Liver (tissue), 9 donors: ENCODE data around the gene TBC1D14. TPM values are rescaled to one million over a fixed set of nuclear protein-coding genes. Genes with fewer than 3 reads are reported as not detected.

ENCODE experiments used
- DNase-seq: peaks from one replicate; pipeline ENCODE4 v3.0.0-alpha.2; 2017; ENCODE audit warnings: low spot score
- H3K27ac ChIP-seq, 2 donors: one replicate each; pipeline ENCODE4 v1.7.0; 2013; ENCODE audit warnings: inconsistent platforms in 2 of 2, low read length in 2 of 2, control low read depth in 1 of 2, low read depth in 1 of 2, mild to moderate bottlenecking in 1 of 2
- H3K27me3 ChIP-seq, 4 donors: one replicate each; pipeline versions ENCODE4 v1.6.1 to v1.7.0; 2013; ENCODE audit warnings: low read length in 3 of 4, inconsistent platforms in 1 of 4, mild to moderate bottlenecking in 1 of 4, moderate library complexity in 1 of 4; ENCODE audit not compliant: control insufficient read depth in 4 of 4, insufficient read depth in 4 of 4
- H3K36me3 ChIP-seq, 4 donors: one replicate each; pipeline versions ENCODE4 v1.6.1 to v1.7.0; 2013; ENCODE audit warnings: low read length in 3 of 4, mild to moderate bottlenecking in 3 of 4, low read depth in 1 of 4, moderate library complexity in 1 of 4; ENCODE audit not compliant: control insufficient read depth in 4 of 4, insufficient read depth in 3 of 4
- H3K4me1 ChIP-seq, 4 donors: one replicate each; pipeline versions ENCODE4 v1.6.1 to v1.7.0; 2013; ENCODE audit warnings: low read length in 3 of 4, mild to moderate bottlenecking in 3 of 4, moderate library complexity in 1 of 4; ENCODE audit not compliant: control insufficient read depth in 4 of 4, insufficient read depth in 4 of 4
- H3K4me3 ChIP-seq, 3 donors: one replicate each; pipeline versions ENCODE4 v1.6.1 to v1.7.0; 2013; ENCODE audit warnings: low read length in 3 of 3, control low read depth in 1 of 3, low read depth in 1 of 3, mild to moderate bottlenecking in 1 of 3
- H3K9ac ChIP-seq, 2 donors: one replicate each; pipeline ENCODE4 v1.7.0; 2013; ENCODE audit warnings: low read length in 2 of 2, mild to moderate bottlenecking in 2 of 2, moderate library complexity in 2 of 2, control low read depth in 1 of 2, low read depth in 1 of 2
- H3K9me3 ChIP-seq, 4 donors: one replicate each; pipeline versions ENCODE4 v1.6.1 to v1.7.0; 2013; ENCODE audit warnings: low read length in 3 of 4; ENCODE audit not compliant: control insufficient read depth in 4 of 4
- EGR1 ChIP-seq, 2 donors: IDR thresholded peaks; 2 replicates each; pipeline ENCODE4 v1.6.1; 2016 to 2018; ENCODE audit warnings: antibody characterized with exemption in 2 of 2, low read depth in 2 of 2
- FOXA1 ChIP-seq: IDR thresholded peaks from 2 replicates; pipeline ENCODE4 v1.6.1; 2016; ENCODE audit warnings: antibody characterized with exemption
- FOXA2 ChIP-seq: IDR thresholded peaks from 2 replicates; pipeline ENCODE4 v1.6.1; 2016; ENCODE audit warnings: antibody characterized with exemption
- GABPA ChIP-seq, 2 donors: IDR thresholded peaks in 1 of 2; conservative IDR thresholded peaks in 1 of 2; 2 replicates each; pipeline ENCODE4 v1.6.1; 2016; ENCODE audit warnings: antibody characterized with exemption in 2 of 2, mild to moderate bottlenecking in 1 of 2, moderate library complexity in 1 of 2
- HNF4A ChIP-seq, 2 donors: conservative IDR thresholded peaks; 2 replicates each; pipeline ENCODE4 v1.6.1; 2016; ENCODE audit warnings: antibody characterized with exemption in 2 of 2, mild to moderate bottlenecking in 2 of 2
- HNF4G ChIP-seq: IDR thresholded peaks from 2 replicates; pipeline ENCODE4 v1.6.1; 2016; ENCODE audit warnings: antibody characterized with exemption
- NR2F2 ChIP-seq: IDR thresholded peaks from 2 replicates; pipeline ENCODE4 v1.6.1; 2016; ENCODE audit warnings: antibody characterized with exemption
- RAD21 ChIP-seq, 2 donors: IDR thresholded peaks; 2 replicates each; pipeline ENCODE4 v1.6.1; 2016; ENCODE audit warnings: antibody characterized with exemption in 2 of 2, mild to moderate bottlenecking in 2 of 2
- SP1 ChIP-seq: IDR thresholded peaks from 2 replicates; pipeline ENCODE4 v1.6.1; 2018; ENCODE audit warnings: antibody characterized with exemption, mild to moderate bottlenecking
- TAF1 ChIP-seq: conservative IDR thresholded peaks from 2 replicates; pipeline ENCODE4 v1.6.1; 2016; ENCODE audit warnings: antibody characterized with exemption, mild to moderate bottlenecking
- WGBS: extraction: QIAGEN DNeasy Blood & Tissue Kit; methylation state at CpG from one replicate; pipeline ENCODE4 v1.1.7; 2013; 5-methylcytosine and 5-hydroxymethylcytosine counted together
- polyA plus RNA-seq, 2 donors: library from polyadenylated mRNA; stranded (reverse) in 1 of 2; unstranded in 1 of 2; fragments of 200-250 nt in 1 of 2; fragments of >200 nt in 1 of 2; fragmentation: Nextera tagmentation in 1 of 2; extraction: Ambion mirVana in 1 of 2; gene quantifications; one replicate each; pipeline versions ENCODE4 v1.2.1 to v1.2.3, GENCODE V29; 2013 to 2015
- total RNA-seq, 2 donors: library from RNA; depleted of rRNA; stranded (reverse); fragments of >200 nt; gene quantifications; one replicate each; pipeline ENCODE4 v1.2.3, GENCODE V29; 2014
- TF ChIP-seq, protein P1 (sequence below): IDR thresholded peaks from 2 replicates; pipeline ENCODE4 v1.6.1; 2016; ENCODE audit warnings: antibody characterized with exemption, mild to moderate bottlenecking
- TF ChIP-seq, protein P2 (sequence below): IDR thresholded peaks from 2 replicates; pipeline ENCODE4 v1.6.1; 2016; ENCODE audit warnings: antibody characterized with exemption
- TF ChIP-seq, protein P3 (sequence below): fragments of 150-350 bp; IDR thresholded peaks from 2 replicates; pipeline ENCODE4 v1.5.1; 2017; ENCODE audit warnings: improper control_type of control experiment, low read depth, low read length; ENCODE audit not compliant: missing input control
- donor health status: healthy.
- donor health status: healthy.
- donor health status: healthy.
- donor health status: healthy.
- donor health status: healthy.

Gene TBC1D14
- total and polyA plus RNA-seq, 4 donors: 10.0 to 45.2 (median 22.7) TPM

DNA sequence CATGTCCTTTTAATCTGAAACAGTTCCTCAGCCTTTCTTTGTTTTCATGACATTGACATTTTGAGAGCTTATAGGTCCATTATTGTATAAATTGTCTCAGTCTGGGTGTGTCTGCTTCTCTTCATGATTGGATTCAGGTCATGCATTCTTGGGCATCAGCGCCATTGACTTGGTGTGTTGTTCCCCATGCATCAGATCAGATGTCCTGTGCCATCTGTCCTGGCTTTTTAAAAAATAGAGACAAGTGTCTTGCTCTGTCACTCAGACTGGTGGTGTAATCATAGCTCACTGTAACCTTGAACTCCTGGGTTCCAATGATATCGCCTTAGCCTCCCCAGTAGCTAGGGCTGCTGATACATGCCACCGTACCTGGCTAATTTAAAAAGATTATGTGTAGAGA is 55.7 kb downstream of the TBC1D14 start:
- WGBS: 80% methylated on average over 3 of the region's 3 CpGs
- Histone ChIP-seq H3K9ac (no peak overlapping the region), H3K4me1 (peaks cover 2 to 45% (median 26%) of the 10 kb centered on the region in 4 donors), H3K9me3 (no peaks in the 10 kb centered on the region), H3K27me3 (no peaks in the 10 kb centered on the region), H3K4me3 (no peak overlapping the region), H3K36me3 (peaks cover 0 to 11% (median 3%) of the 10 kb centered on the region in 4 donors), H3K27ac (no peak overlapping the region)
- no peak for DNase-seq
- TF ChIP-seq, protein P1, sequence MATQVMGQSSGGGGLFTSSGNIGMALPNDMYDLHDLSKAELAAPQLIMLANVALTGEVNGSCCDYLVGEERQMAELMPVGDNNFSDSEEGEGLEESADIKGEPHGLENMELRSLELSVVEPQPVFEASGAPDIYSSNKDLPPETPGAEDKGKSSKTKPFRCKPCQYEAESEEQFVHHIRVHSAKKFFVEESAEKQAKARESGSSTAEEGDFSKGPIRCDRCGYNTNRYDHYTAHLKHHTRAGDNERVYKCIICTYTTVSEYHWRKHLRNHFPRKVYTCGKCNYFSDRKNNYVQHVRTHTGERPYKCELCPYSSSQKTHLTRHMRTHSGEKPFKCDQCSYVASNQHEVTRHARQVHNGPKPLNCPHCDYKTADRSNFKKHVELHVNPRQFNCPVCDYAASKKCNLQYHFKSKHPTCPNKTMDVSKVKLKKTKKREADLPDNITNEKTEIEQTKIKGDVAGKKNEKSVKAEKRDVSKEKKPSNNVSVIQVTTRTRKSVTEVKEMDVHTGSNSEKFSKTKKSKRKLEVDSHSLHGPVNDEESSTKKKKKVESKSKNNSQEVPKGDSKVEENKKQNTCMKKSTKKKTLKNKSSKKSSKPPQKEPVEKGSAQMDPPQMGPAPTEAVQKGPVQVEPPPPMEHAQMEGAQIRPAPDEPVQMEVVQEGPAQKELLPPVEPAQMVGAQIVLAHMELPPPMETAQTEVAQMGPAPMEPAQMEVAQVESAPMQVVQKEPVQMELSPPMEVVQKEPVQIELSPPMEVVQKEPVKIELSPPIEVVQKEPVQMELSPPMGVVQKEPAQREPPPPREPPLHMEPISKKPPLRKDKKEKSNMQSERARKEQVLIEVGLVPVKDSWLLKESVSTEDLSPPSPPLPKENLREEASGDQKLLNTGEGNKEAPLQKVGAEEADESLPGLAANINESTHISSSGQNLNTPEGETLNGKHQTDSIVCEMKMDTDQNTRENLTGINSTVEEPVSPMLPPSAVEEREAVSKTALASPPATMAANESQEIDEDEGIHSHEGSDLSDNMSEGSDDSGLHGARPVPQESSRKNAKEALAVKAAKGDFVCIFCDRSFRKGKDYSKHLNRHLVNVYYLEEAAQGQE: no peak
- TF ChIP-seq FOXA2: no peak
- no peak for TF ChIP-seq FOXA1
- TF ChIP-seq NR2F2: no peak
- TF ChIP-seq, protein P2, sequence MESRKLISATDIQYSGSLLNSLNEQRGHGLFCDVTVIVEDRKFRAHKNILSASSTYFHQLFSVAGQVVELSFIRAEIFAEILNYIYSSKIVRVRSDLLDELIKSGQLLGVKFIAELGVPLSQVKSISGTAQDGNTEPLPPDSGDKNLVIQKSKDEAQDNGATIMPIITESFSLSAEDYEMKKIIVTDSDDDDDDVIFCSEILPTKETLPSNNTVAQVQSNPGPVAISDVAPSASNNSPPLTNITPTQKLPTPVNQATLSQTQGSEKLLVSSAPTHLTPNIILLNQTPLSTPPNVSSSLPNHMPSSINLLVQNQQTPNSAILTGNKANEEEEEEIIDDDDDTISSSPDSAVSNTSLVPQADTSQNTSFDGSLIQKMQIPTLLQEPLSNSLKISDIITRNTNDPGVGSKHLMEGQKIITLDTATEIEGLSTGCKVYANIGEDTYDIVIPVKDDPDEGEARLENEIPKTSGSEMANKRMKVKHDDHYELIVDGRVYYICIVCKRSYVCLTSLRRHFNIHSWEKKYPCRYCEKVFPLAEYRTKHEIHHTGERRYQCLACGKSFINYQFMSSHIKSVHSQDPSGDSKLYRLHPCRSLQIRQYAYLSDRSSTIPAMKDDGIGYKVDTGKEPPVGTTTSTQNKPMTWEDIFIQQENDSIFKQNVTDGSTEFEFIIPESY: no peak
- no peak for TF ChIP-seq HNF4A (conservative IDR thresholded peaks at IDR 0.05)
- no peak for TF ChIP-seq EGR1 (IDR thresholded peaks at IDR 0.05; ENCODE audit: low read depth in 2 of 2)
- no peak for TF ChIP-seq HNF4G
- TF ChIP-seq SP1: no peak
- TF ChIP-seq TAF1: no peak
- TF ChIP-seq, protein P3, sequence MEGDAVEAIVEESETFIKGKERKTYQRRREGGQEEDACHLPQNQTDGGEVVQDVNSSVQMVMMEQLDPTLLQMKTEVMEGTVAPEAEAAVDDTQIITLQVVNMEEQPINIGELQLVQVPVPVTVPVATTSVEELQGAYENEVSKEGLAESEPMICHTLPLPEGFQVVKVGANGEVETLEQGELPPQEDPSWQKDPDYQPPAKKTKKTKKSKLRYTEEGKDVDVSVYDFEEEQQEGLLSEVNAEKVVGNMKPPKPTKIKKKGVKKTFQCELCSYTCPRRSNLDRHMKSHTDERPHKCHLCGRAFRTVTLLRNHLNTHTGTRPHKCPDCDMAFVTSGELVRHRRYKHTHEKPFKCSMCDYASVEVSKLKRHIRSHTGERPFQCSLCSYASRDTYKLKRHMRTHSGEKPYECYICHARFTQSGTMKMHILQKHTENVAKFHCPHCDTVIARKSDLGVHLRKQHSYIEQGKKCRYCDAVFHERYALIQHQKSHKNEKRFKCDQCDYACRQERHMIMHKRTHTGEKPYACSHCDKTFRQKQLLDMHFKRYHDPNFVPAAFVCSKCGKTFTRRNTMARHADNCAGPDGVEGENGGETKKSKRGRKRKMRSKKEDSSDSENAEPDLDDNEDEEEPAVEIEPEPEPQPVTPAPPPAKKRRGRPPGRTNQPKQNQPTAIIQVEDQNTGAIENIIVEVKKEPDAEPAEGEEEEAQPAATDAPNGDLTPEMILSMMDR: no peak

DNA sequence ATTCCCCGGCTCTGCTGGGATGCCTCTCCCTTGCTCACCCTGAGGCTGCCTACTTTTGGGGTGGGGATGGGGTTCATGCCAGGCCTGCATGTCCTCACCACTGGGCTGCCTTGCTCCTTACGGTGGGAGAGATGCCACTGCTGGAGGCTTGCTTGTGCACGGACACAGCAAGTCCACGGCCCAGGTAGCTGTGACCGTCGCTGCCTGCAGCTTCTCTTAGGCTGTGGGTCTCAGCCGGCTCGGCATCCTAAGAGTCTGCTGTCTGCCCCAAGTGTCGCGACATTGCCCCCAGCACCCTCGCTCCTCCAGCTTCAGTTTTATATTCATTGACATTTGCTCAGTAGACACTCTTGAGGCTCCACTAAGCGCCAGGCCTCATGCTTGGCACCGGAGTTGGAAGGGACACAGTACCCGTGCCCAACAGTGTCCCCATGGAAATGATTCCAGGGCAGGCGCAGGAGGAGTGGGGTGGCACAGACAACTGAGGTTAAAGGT is 58.3 kb downstream of the TBC1D14 start:
- TF ChIP-seq GABPA (IDR thresholded peaks at IDR 0.05 in 1 of 2, conservative IDR thresholded peaks at IDR 0.05 in 1 of 2): no peak
- TF ChIP-seq EGR1 (IDR thresholded peaks at IDR 0.05; ENCODE audit: low read depth in 2 of 2): no peak
- TF ChIP-seq HNF4A (conservative IDR thresholded peaks at IDR 0.05): no peak
- no peak for TF ChIP-seq TAF1
- TF ChIP-seq HNF4G: no peak
- TF ChIP-seq, protein P1: no peak
- no peak for TF ChIP-seq RAD21 (IDR thresholded peaks at IDR 0.05)
- H3K27me3 ChIP-seq: no peaks in the 10 kb centered on the region
- DNase-seq: no peak
- H3K9me3 ChIP-seq: no peaks in the 10 kb centered on the region
- H3K36me3 ChIP-seq: peaks cover 0 to 14% (median 3%) of the 10 kb centered on the region in 4 donors
- H3K4me3 ChIP-seq: no peak overlapping the region
- peaks cover 0 to 30% (median 15%) of the 10 kb centered on the region in 4 donors for H3K4me1 ChIP-seq
- WGBS: 90% methylated on average over 15 of the region's 15 CpGs
- H3K9ac ChIP-seq: no peak overlapping the region
- no peak overlapping the region for H3K27ac ChIP-seq
